Mammary epithelial cell (primary cell): Measurements from ENCODE around the gene KCNIP4.

Experiments
- CTCF ChIP-seq, 2 donors: IDR thresholded peaks in 1 of 2; conservative IDR thresholded peaks in 1 of 2; 2 replicates each; pipeline ENCODE4 v1.5.1; 2011 to 2012; ENCODE audit warnings: inconsistent platforms in 2 of 2, low read length in 2 of 2, mild to moderate bottlenecking in 2 of 2, control low read depth in 1 of 2, low read depth in 1 of 2; ENCODE audit not compliant: insufficient read depth in 1 of 2; ENCODE audit errors: extremely low read depth in 1 of 2
- EZH2 ChIP-seq: IDR thresholded peaks from 2 replicates; pipeline ENCODE4 v1.6.1; 2012; ENCODE audit warnings: low read length, inconsistent platforms, borderline replicate concordance

GRCh38 chr4:21864686-21865085 lies 83.9 kb downstream of the KCNIP4 start:
- no peak for TF ChIP-seq EZH2
- no peak for TF ChIP-seq CTCF (conservative IDR thresholded peaks at IDR 0.05 in 1 of 2, IDR thresholded peaks at IDR 0.05 in 1 of 2; ENCODE audit: extremely low read depth in 1 of 2, insufficient read depth in 1 of 2, low read depth in 1 of 2, low read length in 2 of 2)
